Karpas-422 (cell line): Measurements from ENCODE around the gene PRR5. TPM values are rescaled to one million over a fixed set of nuclear protein-coding genes. Genes with fewer than 3 reads are reported as not detected.
"Not testable (repeated sequence)": the region's sequence is repeated elsewhere in the genome, so short reads cannot be mapped to it uniquely, and the experiment has no call there.

Source experiments
- DNase-seq: peaks from one replicate; pipeline ENCODE4 v3.0.0-alpha.2; 2015
- H2AFZ ChIP-seq: fragments of 200-600 bp; sonication (generic); 2 replicates; pipeline ENCODE4 v1.6.1; 2014; ENCODE audit warnings: antibody characterized with exemption, low read length, mixed read lengths
- H3K27ac ChIP-seq: fragments of 200-600 bp; sonication (generic); 2 replicates; pipeline ENCODE4 v1.5.1; 2014; ENCODE audit warnings: mild to moderate bottlenecking, low read length, moderate library complexity
- H3K27me3 ChIP-seq: fragments of 200-600 bp; sonication (generic); 2 replicates; pipeline ENCODE4 v1.6.1; 2014; ENCODE audit warnings: low read length, mixed read lengths
- H3K36me3 ChIP-seq: fragments of 200-600 bp; sonication (generic); 2 replicates; pipeline ENCODE4 v1.6.1; 2014; ENCODE audit warnings: low read length, mixed read lengths; ENCODE audit not compliant: insufficient read depth
- H3K4me1 ChIP-seq: fragments of 200-600 bp; sonication (generic); 2 replicates; pipeline ENCODE4 v1.6.1; 2014; ENCODE audit warnings: mild to moderate bottlenecking, low read length, mixed read lengths
- H3K4me2 ChIP-seq: fragments of 200-600 bp; sonication (generic); 2 replicates; pipeline ENCODE4 v1.6.1; 2014; ENCODE audit warnings: low read length, low read depth, mild to moderate bottlenecking; ENCODE audit not compliant: poor library complexity, severe bottlenecking
- H3K4me3 ChIP-seq: fragments of 200-600 bp; sonication (generic); 2 replicates; pipeline ENCODE4 v1.5.1; 2014; ENCODE audit warnings: mild to moderate bottlenecking, antibody characterized with exemption, low read length, mixed read lengths
- H3K79me2 ChIP-seq: fragments of 200-600 bp; sonication (generic); 2 replicates; pipeline ENCODE4 v1.6.1; 2014; ENCODE audit warnings: mild to moderate bottlenecking, low read length, mixed read lengths
- H3K9ac ChIP-seq: fragments of 200-600 bp; sonication (generic); 2 replicates; pipeline ENCODE4 v1.6.0; 2014; ENCODE audit warnings: low read length
- H3K9me2 ChIP-seq: fragments of 200-600 bp; sonication (generic), shearing (Covaris generic); replicated peaks from 2 replicates; pipeline ENCODE4 v1.6.0; 2014; ENCODE audit warnings: mild to moderate bottlenecking, low read length, moderate library complexity; ENCODE audit not compliant: insufficient read depth
- H3K9me3 ChIP-seq: fragments of 300-700, 200-600 bp; sonication (generic); 2 replicates; pipeline ENCODE4 v1.6.1; 2014; ENCODE audit warnings: low read length, mixed read lengths
- H4K20me1 ChIP-seq: fragments of 200-600 bp; sonication (generic); 2 replicates; pipeline ENCODE4 v1.6.1; 2014; ENCODE audit warnings: mild to moderate bottlenecking, antibody characterized with exemption, low read length, low read depth; ENCODE audit not compliant: insufficient read depth
- total RNA-seq: library from RNA; depleted of rRNA; stranded (reverse); fragments of >200 nt; shearing (Covaris generic); gene quantifications from 2 replicates; pipeline ENCODE4 v1.2.3, GENCODE V29; 2014; ENCODE audit warnings: low replicate concordance

PRR5 gene
- total RNA-seq, 1 experiment from 2014 or later = not detected

GRCh38 chr22:44740307-44740706 lies 38.3 kb downstream of the PRR5 start:
- Histone ChIP-seq H4K20me1 (peaks cover 5% of the 10 kb centered on the region; the same call in 1 of the 2 replicates), H3K9me2 (no peaks in the 10 kb centered on the region), H3K4me3 (no peak overlapping the region), H3K9ac (no peak overlapping the region), H3K36me3 (no peaks in the 10 kb centered on the region), H3K9me3 (no peaks in the 10 kb centered on the region), H3K27ac (no peak overlapping the region), H3K4me2 (no peak overlapping the region), H2AFZ (no peak overlapping the region), H3K79me2 (no peaks in the 10 kb centered on the region), H3K4me1 (no peaks in the 10 kb centered on the region), H3K27me3 (no peaks in the 10 kb centered on the region)
- no peak for DNase-seq

- Histone ChIP-seq H3K9ac (no peak overlapping the region), H3K27ac (no peak overlapping the region), H3K36me3 (no peaks in the 10 kb centered on the region), H3K79me2 (no peaks in the 10 kb centered on the region), H3K4me3 (no peak overlapping the region), H3K4me1 (no peaks in the 10 kb centered on the region), H3K9me3 (no peaks in the 10 kb centered on the region), H3K9me2 (no peaks in the 10 kb centered on the region), H2AFZ (no peak overlapping the region), H4K20me1 (no peaks in the 10 kb centered on the region), H3K4me2 (no peak overlapping the region), H3K27me3 (no peaks in the 10 kb centered on the region)
- no peak for DNase-seq
Measured at GRCh38 chr22:44741929-44742328, 39.9 kb downstream of the PRR5 start.

GRCh38 chr22:44743247-44743646 lies 41.2 kb downstream of the PRR5 start:
- Histone ChIP-seq H3K27me3 (no peaks in the 10 kb centered on the region), H3K36me3 (no peaks in the 10 kb centered on the region), H3K9me3 (no peaks in the 10 kb centered on the region), H3K4me2 (no peak overlapping the region), H3K4me1 (no peaks in the 10 kb centered on the region), H3K9ac (no peak overlapping the region), H3K9me2 (no peaks in the 10 kb centered on the region), H4K20me1 (no peaks in the 10 kb centered on the region), H3K79me2 (no peaks in the 10 kb centered on the region), H3K27ac (no peak overlapping the region), H3K4me3 (no peak overlapping the region), H2AFZ (no peak overlapping the region)
- no peak for DNase-seq

GRCh38 chr22:44743804-44744211 lies 41.8 kb downstream of the PRR5 start:
- Histone ChIP-seq H3K79me2 (no peaks in the 10 kb centered on the region), H2AFZ (no peak overlapping the region), H3K4me3 (no peak overlapping the region), H3K36me3 (no peaks in the 10 kb centered on the region), H3K27ac (no peak overlapping the region), H3K9ac (no peak overlapping the region), H3K9me3 (no peaks in the 10 kb centered on the region), H3K4me2 (no peak overlapping the region), H3K4me1 (no peaks in the 10 kb centered on the region), H3K9me2 (no peaks in the 10 kb centered on the region), H4K20me1 (no peaks in the 10 kb centered on the region), H3K27me3 (no peaks in the 10 kb centered on the region)
- DNase-seq = no peak

- no peak overlapping the region for H3K4me2 ChIP-seq
- no peaks in the 10 kb centered on the region for H3K36me3 ChIP-seq
Measured at GRCh38 chr22:44745853-44746789, 44.1 kb downstream of the PRR5 start.

GRCh38 chr22:44747784-44748127 lies 45.8 kb downstream of the PRR5 start:
- H3K9me3 ChIP-seq, H3K4me3 ChIP-seq, H3K9me2 ChIP-seq, H4K20me1 ChIP-seq, H3K4me1 ChIP-seq, H3K79me2 ChIP-seq, DNase-seq, H3K9ac ChIP-seq, H3K27ac ChIP-seq, H3K36me3 ChIP-seq, H3K27me3 ChIP-seq, H2AFZ ChIP-seq, H3K4me2 ChIP-seq: not testable (repeated sequence)

More at GRCh38 chr22:44745853-44746789, 44.1 kb downstream of the PRR5 start:
- Histone ChIP-seq H3K9me3 (no peaks in the 10 kb centered on the region; the same call in 1 of the 2 replicates), H3K9me2 (no peaks in the 10 kb centered on the region), H3K27me3 (no peaks in the 10 kb centered on the region), H3K79me2 (no peaks in the 10 kb centered on the region), H3K9ac (no peak overlapping the region), H2AFZ (no peak overlapping the region), H4K20me1 (no peaks in the 10 kb centered on the region), H3K4me3 (no peak overlapping the region), H3K4me1 (no peaks in the 10 kb centered on the region), H3K27ac (no peak overlapping the region)
- DNase-seq = no peak

GRCh38 chr22:44748524-44748923 lies 46.5 kb downstream of the PRR5 start:
- Histone ChIP-seq H3K4me3 (no peak overlapping the region), H2AFZ (no peak overlapping the region), H3K9me3 (no peaks in the 10 kb centered on the region; the same call in 1 of the 2 replicates), H3K9me2 (no peaks in the 10 kb centered on the region), H3K36me3 (no peaks in the 10 kb centered on the region), H3K27me3 (no peaks in the 10 kb centered on the region), H4K20me1 (no peaks in the 10 kb centered on the region), H3K9ac (no peak overlapping the region), H3K27ac (no peak overlapping the region), H3K4me1 (no peaks in the 10 kb centered on the region), H3K4me2 (no peak overlapping the region), H3K79me2 (no peaks in the 10 kb centered on the region)
- DNase-seq = no peak

GRCh38 chr22:44750481-44750880 lies 48.5 kb downstream of the PRR5 start:
- H3K36me3 ChIP-seq = no peaks in the 10 kb centered on the region
- H4K20me1 ChIP-seq = no peaks in the 10 kb centered on the region
- no peaks in the 10 kb centered on the region for H3K79me2 ChIP-seq
- H3K27me3 ChIP-seq = no peaks in the 10 kb centered on the region
- no peak overlapping the region for H3K4me3 ChIP-seq
- no peak overlapping the region for H3K4me2 ChIP-seq
- H3K9ac ChIP-seq = no peak overlapping the region
- no peaks in the 10 kb centered on the region; the same call in 1 of the 2 replicates for H3K9me3 ChIP-seq
- no peaks in the 10 kb centered on the region for H3K4me1 ChIP-seq
- H2AFZ ChIP-seq = no peak overlapping the region
- H3K27ac ChIP-seq = no peak overlapping the region
- no peak for DNase-seq
- no peaks in the 10 kb centered on the region for H3K9me2 ChIP-seq
